HepG2 (cell line): ENCODE measurements around the gene HEATR1. TPM values are rescaled to one million over a fixed set of nuclear protein-coding genes. Genes with fewer than 3 reads are reported as not detected.

Source experiments
- ATAC-seq: fragments of 200-7000 bp; cut with Tn5 transposase; 3 replicates; pipeline ENCODE4 v1.9.1; 2020; ENCODE audit warnings: mild to moderate bottlenecking, moderate library complexity
- BruUV-seq: library from RNA; stranded (reverse); fragments of 400-500 nt; replicated peaks from 2 replicates; lab custom pipeline; 2021; lab: Mats Ljungman, UMichigan
- CTCF ChIA-PET: fragments of 300-600 bp; formaldehyde crosslinking; extraction: SDS; loops from one replicate; lab custom pipeline; 2021; ENCODE audit warnings: low total read pairs, inconsistent platforms, low intra/inter-chr PET ratio; lab: Yijun Ruan, JAX
- POLR2A ChIA-PET: fragments of 350-600 bp; sonication (Branson Sonifier 250); formaldehyde crosslinking; loops from one replicate; lab custom pipeline; 2020; ENCODE audit warnings: antibody characterized with exemption, inconsistent platforms; lab: Yijun Ruan, JAX
- DNase-seq: peaks from one replicate; pipeline ENCODE4 v3.0.0-alpha.2; 2015; ENCODE audit warnings: low spot score
- FAIRE-seq: peaks from 3 replicates; lab custom pipeline; 2011; peaks lifted over from hg19 to GRCh38; lab: Jason Lieb, UNC
- H2AFZ ChIP-seq: one replicate; pipeline ENCODE4 v1.6.1; 2011; ENCODE audit warnings: low read length, inconsistent platforms
- H3K27ac ChIP-seq: fragments of 300-600 bp; 3 replicates; pipeline ENCODE4 v1.8.0; 2011; ENCODE audit warnings: mixed run types, mild to moderate bottlenecking, mixed read lengths, low read length, inconsistent platforms; ENCODE audit not compliant: insufficient read depth; ENCODE audit errors: extremely low read length
- H3K27me3 ChIP-seq, 2 experiments: fragments of 200-600 bp in 1 of 2; 2 replicates in 1 of 2; 3 replicates in 1 of 2; pipeline versions ENCODE4 v1.6.0 to v1.8.0; 2011; ENCODE audit warnings: low read length in 2 of 2, mild to moderate bottlenecking in 2 of 2, moderate library complexity in 2 of 2, inconsistent platforms in 1 of 2; ENCODE audit not compliant: insufficient read depth in 2 of 2, control insufficient read depth in 1 of 2
- H3K36me3 ChIP-seq, 2 experiments: fragments of 200-600 bp in 1 of 2; replicated peaks in 1 of 2; 2 replicates in 1 of 2; 3 replicates in 1 of 2; pipeline versions ENCODE4 v1.5.1 to v1.8.0; 2011; ENCODE audit warnings: low read length in 2 of 2, inconsistent platforms in 1 of 2; ENCODE audit not compliant: insufficient read depth in 2 of 2, control insufficient read depth in 1 of 2
- H3K4me1 ChIP-seq: 2 replicates; pipeline ENCODE4 v1.5.1; 2012; ENCODE audit warnings: low read length, inconsistent platforms; ENCODE audit not compliant: insufficient read depth
- H3K4me2 ChIP-seq: 2 replicates; pipeline ENCODE4 v1.6.0; 2011; ENCODE audit warnings: low read depth, low read length, inconsistent platforms
- H3K4me3 ChIP-seq, 3 experiments: fragments of 200-600 bp in 1 of 3; sonication (generic), shearing (Covaris generic) in 1 of 3; replicated peaks in 1 of 3; 2 replicates each; pipeline ENCODE4 v1.5.1; 2011 to 2016; ENCODE audit warnings: low read length in 3 of 3, inconsistent platforms in 2 of 3, low read depth in 2 of 3, mild to moderate bottlenecking in 2 of 3, control low read depth in 1 of 3, mixed read lengths in 1 of 3; ENCODE audit not compliant: insufficient read depth in 1 of 3
- H3K79me2 ChIP-seq: one replicate; pipeline ENCODE4 v1.6.1; 2011; ENCODE audit warnings: low read length, inconsistent platforms; ENCODE audit not compliant: insufficient read depth
- H3K9ac ChIP-seq: 2 replicates; pipeline ENCODE4 v1.6.0; 2011; ENCODE audit warnings: mild to moderate bottlenecking, low read depth, low read length, inconsistent platforms; ENCODE audit not compliant: insufficient read depth
- H3K9me3 ChIP-seq: 2 replicates; pipeline ENCODE4 v1.5.1; 2012; ENCODE audit warnings: mild to moderate bottlenecking, low read length
- H4K20me1 ChIP-seq: 2 replicates; pipeline ENCODE4 v1.6.0; 2011; ENCODE audit warnings: inconsistent platforms, mild to moderate bottlenecking, low read length, moderate library complexity; ENCODE audit not compliant: insufficient read depth
- ELF3 ChIP-seq: IDR thresholded peaks from 2 replicates; pipeline ENCODE4 v1.6.1; 2016; ENCODE audit warnings: missing genetic modification reagents, missing compliant biosample characterization
- KLF13 ChIP-seq: sonication (generic); formaldehyde crosslinking; IDR thresholded peaks from 2 replicates; pipeline ENCODE4 v1.4.0; 2020; ENCODE audit warnings: mild to moderate bottlenecking, missing genetic modification reagents
- LCORL ChIP-seq, 2 experiments: fragments of 450-650 bp in 1 of 2; sonication (generic) in 1 of 2; formaldehyde crosslinking in 1 of 2; IDR thresholded peaks; 2 replicates each; pipeline versions ENCODE4 v1.5.0 to v1.6.1; 2017 to 2020; ENCODE audit warnings: antibody characterized with exemption in 1 of 2, missing genetic modification reagents in 1 of 2
- MTF2 ChIP-seq: sonication (generic); formaldehyde crosslinking; IDR thresholded peaks from 2 replicates; pipeline ENCODE4 v1.5.0; 2020; ENCODE audit warnings: missing genetic modification reagents, borderline replicate concordance
- RBM22 ChIP-seq: fragments of 200-400 bp; formaldehyde crosslinking; optimal IDR thresholded peaks from 2 replicates; pipeline ENCODE3; 2017; ENCODE audit warnings: mild to moderate bottlenecking, low read length, moderate library complexity
- STAT5B ChIP-seq: sonication (generic); formaldehyde crosslinking; IDR thresholded peaks from 2 replicates; pipeline ENCODE4 v1.4.0; 2020; ENCODE audit warnings: missing genetic modification reagents
- TGIF2 ChIP-seq: IDR thresholded peaks from 2 replicates; pipeline ENCODE4 v1.6.1; 2016; ENCODE audit warnings: control low read depth, missing compliant biosample characterization
- THYN1 ChIP-seq: sonication (generic); formaldehyde crosslinking; IDR thresholded peaks from 2 replicates; pipeline ENCODE4 v1.8.1; 2023; ENCODE audit warnings: low read depth, mild to moderate bottlenecking, moderate library complexity, missing genetic modification reagents, borderline replicate concordance
- ZBTB3 ChIP-seq: sonication (generic); formaldehyde crosslinking; IDR thresholded peaks from 2 replicates; pipeline ENCODE4 v1.4.0; 2020; ENCODE audit warnings: low read depth, mild to moderate bottlenecking, moderate library complexity, missing genetic modification reagents, borderline replicate concordance
- ZNF350 ChIP-seq: sonication (generic); formaldehyde crosslinking; IDR thresholded peaks from 2 replicates; pipeline ENCODE4 v1.4.0; 2020; ENCODE audit warnings: mild to moderate bottlenecking, low read depth, missing genetic modification reagents, borderline replicate concordance
- ZNF883 ChIP-seq: sonication (generic); formaldehyde crosslinking; IDR thresholded peaks from 2 replicates; pipeline ENCODE4 v1.5.1; 2020; ENCODE audit warnings: mild to moderate bottlenecking, missing genetic modification reagents; ENCODE audit errors: not compliant biosample characterization
- ZNF891 ChIP-seq: sonication (generic); formaldehyde crosslinking; IDR thresholded peaks from 2 replicates; pipeline ENCODE4 v1.5.0; 2020; ENCODE audit warnings: mild to moderate bottlenecking, missing genetic modification reagents
- WGBS: methylation state at CpG from one replicate; pipeline ENCODE4 v1.1.6; 2017; ENCODE audit warnings: low lambda C conversion rate; 5-methylcytosine and 5-hydroxymethylcytosine counted together
- in situ Hi-C: cut with HindIII; loops from 2 replicates; pipeline ENCODE4 v1.10.0; 2017; ENCODE audit warnings: low pct_unique_long_range_greater_than_20kb; ENCODE audit not compliant: extremely low pct_ligation_motif_present
- intact Hi-C: fragments of 100-400 bp; cut with micrococcal nuclease; formaldehyde crosslinking; loops from one replicate; pipeline ENCODE4 v1.10.0; 2022; ENCODE audit not compliant: unreplicated experiment
- polyA plus RNA-seq, 8 experiments: library from polyadenylated mRNA; depleted of rRNA in 3 of 8; stranded (reverse) in 7 of 8; unstranded in 1 of 8; fragments of >200 nt; fragmentation: Illumina TruSeq in 4 of 8; extraction: Trizol in 4 of 8; gene quantifications; 2 replicates each; pipeline versions ENCODE4 v1.2.1 to v1.2.3, GENCODE V29; 2011 to 2016; ENCODE audit warnings: low read depth in 4 of 8, missing spikeins in 1 of 8, mixed read lengths in 1 of 8; ENCODE audit not compliant: insufficient read depth in 1 of 8
- total RNA-seq, 5 experiments: library from RNA; depleted of rRNA; stranded (reverse); fragments of >200 nt; fragmentation: Illumina TruSeq; extraction: Trizol; gene quantifications; 2 replicates each; pipeline ENCODE4 v1.2.3, GENCODE V29; 2016; ENCODE audit warnings: low read depth in 1 of 5
- TF ChIP-seq, protein P1 (sequence below): sonication (generic); formaldehyde crosslinking; IDR thresholded peaks from 2 replicates; pipeline ENCODE4 v1.5.0; 2020; ENCODE audit warnings: missing genetic modification reagents
- TF ChIP-seq, protein P2 (sequence below): sonication (generic); formaldehyde crosslinking; IDR thresholded peaks from 2 replicates; pipeline ENCODE4 v1.8.0; 2022; ENCODE audit warnings: missing genetic modification reagents, mild to moderate bottlenecking, borderline replicate concordance
- TF ChIP-seq, protein P3 (sequence below): sonication (generic); formaldehyde crosslinking; IDR thresholded peaks from 2 replicates; pipeline ENCODE4 v1.8.0; 2022; ENCODE audit warnings: low read depth, missing genetic modification reagents
- TF ChIP-seq, protein P4 (sequence below), 2 experiments: sonication (generic) in 1 of 2; formaldehyde crosslinking in 1 of 2; IDR thresholded peaks; 2 replicates each; pipeline versions ENCODE4 v1.4.0 to v1.6.1; 2018 to 2020; ENCODE audit warnings: missing genetic modification reagents in 2 of 2, borderline replicate concordance in 1 of 2, low read depth in 1 of 2, mild to moderate bottlenecking in 1 of 2, missing biosample characterization in 1 of 2

HEATR1 gene
- total and polyA plus RNA-seq, 2 of the 13 experiments (the other 11 are each of a cell fraction or from before 2014, with no cell fraction given): 10.2 to 45.8 TPM

DNA sequence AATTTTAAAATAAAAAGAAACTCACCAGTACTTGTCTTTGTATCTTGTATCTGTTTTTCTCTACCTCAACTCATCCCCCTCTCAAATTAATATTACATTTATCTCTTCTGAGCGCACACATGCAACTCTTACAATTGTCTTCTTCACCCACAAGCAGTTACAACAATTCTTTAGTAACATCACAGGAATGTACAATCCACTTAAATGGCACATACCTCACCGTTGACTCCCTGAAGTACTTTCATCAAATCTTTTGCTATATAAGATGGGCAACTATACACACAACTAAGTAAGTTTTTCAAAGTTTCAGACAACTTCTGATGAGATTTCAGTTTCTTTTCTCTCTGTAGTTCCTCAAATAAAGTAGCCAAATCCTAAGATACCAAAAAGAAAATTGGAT lies 28.3 kb downstream of the HEATR1 start (continued):
- TF ChIP-seq, protein P1, sequence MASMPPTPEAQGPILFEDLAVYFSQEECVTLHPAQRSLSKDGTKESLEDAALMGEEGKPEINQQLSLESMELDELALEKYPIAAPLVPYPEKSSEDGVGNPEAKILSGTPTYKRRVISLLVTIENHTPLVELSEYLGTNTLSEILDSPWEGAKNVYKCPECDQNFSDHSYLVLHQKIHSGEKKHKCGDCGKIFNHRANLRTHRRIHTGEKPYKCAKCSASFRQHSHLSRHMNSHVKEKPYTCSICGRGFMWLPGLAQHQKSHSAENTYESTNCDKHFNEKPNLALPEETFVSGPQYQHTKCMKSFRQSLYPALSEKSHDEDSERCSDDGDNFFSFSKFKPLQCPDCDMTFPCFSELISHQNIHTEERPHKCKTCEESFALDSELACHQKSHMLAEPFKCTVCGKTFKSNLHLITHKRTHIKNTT: no peak
- no peak for TF ChIP-seq ELF3 (CRISPR knock-in tag)

DNA sequence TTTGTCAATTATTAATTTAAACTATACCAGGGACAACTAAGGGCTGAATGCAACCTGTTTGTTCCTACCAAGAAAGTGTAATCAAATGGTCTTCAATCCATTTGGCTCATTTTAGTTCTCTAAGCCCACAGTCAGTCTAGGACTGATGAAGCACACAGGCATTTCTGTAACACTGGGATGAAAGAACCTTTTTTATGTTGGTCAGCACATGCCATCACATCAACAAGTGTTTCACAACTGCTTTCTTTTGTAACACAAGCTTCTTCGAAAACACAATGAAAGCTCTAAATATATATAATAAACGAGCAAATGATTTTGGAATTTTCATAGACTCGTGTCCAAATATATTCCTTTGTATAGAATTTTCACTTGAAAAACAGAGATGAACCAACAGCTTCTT lies 28.8 kb downstream of the HEATR1 start:
- H4K20me1 ChIP-seq: no peaks in the 10 kb centered on the region; the same call in 1 of the 2 replicates
- CTCF ChIA-PET: no interaction called here
- no peak overlapping the region for H3K4me2 ChIP-seq
- FAIRE-seq (no peak), DNase-seq (no peak), ATAC-seq (no peak)
- no peaks in the 10 kb centered on the region for H3K9me3 ChIP-seq
- in situ Hi-C loops: no loop called here
- H3K9ac ChIP-seq: no peak overlapping the region
- BruUV-seq: no TSS peak
- peaks cover 21 to 81% of the 10 kb centered on the region in 2 experiments for H3K36me3 ChIP-seq
- intact Hi-C loops: no loop called here
- 93% methylated on average over 3 of the region's 3 CpGs for WGBS
- no peaks in the 10 kb centered on the region for H3K79me2 ChIP-seq
- POLR2A ChIA-PET: no interaction called here
- no peak overlapping the region for H3K27ac ChIP-seq
- H3K4me3 ChIP-seq: no peak overlapping the region
- H3K4me1 ChIP-seq: no peaks in the 10 kb centered on the region
- no peak overlapping the region for H2AFZ ChIP-seq
- no peaks in the 10 kb centered on the region; a peak in 1 of 5 replicates for H3K27me3 ChIP-seq
- TF ChIP-seq, protein P2, sequence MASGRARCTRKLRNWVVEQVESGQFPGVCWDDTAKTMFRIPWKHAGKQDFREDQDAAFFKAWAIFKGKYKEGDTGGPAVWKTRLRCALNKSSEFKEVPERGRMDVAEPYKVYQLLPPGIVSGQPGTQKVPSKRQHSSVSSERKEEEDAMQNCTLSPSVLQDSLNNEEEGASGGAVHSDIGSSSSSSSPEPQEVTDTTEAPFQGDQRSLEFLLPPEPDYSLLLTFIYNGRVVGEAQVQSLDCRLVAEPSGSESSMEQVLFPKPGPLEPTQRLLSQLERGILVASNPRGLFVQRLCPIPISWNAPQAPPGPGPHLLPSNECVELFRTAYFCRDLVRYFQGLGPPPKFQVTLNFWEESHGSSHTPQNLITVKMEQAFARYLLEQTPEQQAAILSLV: no peak
- no peak for TF ChIP-seq ZBTB3 (CRISPR knock-in tag)
- TF ChIP-seq, protein P3, sequence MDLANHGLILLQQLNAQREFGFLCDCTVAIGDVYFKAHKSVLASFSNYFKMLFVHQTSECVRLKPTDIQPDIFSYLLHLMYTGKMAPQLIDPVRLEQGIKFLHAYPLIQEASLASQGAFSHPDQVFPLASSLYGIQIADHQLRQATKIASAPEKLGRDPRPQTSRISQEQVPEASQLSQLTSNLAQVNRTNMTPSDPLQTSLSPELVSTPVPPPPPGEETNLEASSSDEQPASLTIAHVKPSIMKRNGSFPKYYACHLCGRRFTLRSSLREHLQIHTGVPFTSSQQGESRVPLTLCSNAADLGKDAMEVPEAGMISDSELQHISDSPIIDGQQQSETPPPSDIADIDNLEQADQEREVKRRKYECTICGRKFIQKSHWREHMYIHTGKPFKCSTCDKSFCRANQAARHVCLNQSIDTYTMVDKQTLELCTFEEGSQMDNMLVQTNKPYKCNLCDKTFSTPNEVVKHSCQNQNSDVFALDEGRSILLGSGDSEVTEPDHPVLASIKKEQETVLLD (CRISPR knock-in tag): no peak
- TF ChIP-seq STAT5B (CRISPR knock-in tag): no peak
- no peak for TF ChIP-seq LCORL (IDR thresholded peaks at IDR 0.05)
- no peak for TF ChIP-seq LCORL (CRISPR knock-in tag; IDR thresholded peaks at IDR 0.05)
- no peak for TF ChIP-seq KLF13 (CRISPR knock-in tag)
- TF ChIP-seq ZNF883: no peak
- TF ChIP-seq MTF2 (CRISPR knock-in tag): no peak
- TF ChIP-seq, protein P4, sequence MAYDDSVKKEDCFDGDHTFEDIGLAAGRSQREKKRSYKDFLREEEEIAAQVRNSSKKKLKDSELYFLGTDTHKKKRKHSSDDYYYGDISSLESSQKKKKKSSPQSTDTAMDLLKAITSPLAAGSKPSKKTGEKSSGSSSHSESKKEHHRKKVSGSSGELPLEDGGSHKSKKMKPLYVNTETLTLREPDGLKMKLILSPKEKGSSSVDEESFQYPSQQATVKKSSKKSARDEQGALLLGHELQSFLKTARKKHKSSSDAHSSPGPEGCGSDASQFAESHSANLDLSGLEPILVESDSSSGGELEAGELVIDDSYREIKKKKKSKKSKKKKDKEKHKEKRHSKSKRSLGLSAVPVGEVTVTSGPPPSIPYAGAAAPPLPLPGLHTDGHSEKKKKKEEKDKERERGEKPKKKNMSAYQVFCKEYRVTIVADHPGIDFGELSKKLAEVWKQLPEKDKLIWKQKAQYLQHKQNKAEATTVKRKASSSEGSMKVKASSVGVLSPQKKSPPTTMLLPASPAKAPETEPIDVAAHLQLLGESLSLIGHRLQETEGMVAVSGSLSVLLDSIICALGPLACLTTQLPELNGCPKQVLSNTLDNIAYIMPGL (CRISPR knock-in tag; IDR thresholded peaks at IDR 0.05; ENCODE audit: borderline replicate concordance in 1 of 2, low read depth in 1 of 2): no peak
- no peak for TF ChIP-seq TGIF2 (CRISPR knock-in tag)
- no peak for TF ChIP-seq THYN1 (CRISPR knock-in tag)
- no peak for TF ChIP-seq RBM22
- no peak for TF ChIP-seq ZNF350 (CRISPR knock-in tag)
- no peak for TF ChIP-seq ZNF891 (CRISPR knock-in tag)
